OCI-M1 (cell line): ENCODE data around the gene ZNF121.

Experiments
- DNase-seq: peaks from one replicate; lab custom pipeline; 2025; lab: John Stamatoyannopoulos, UW

Gene ZNF121

GRCh38 chr19:9538183-9539058 is 45.9 kb downstream of the ZNF121 start, which contains the start of gene ZNF426:
Gene ZNF426 (minus strand): TSS chr19:9538645. CDS start chr19:9536232, 2,413 bp downstream.
- peak; percentile 98 for DNase-seq

- no peak for DNase-seq
These were observed 48.4 kb downstream of the ZNF121 start for GRCh38 chr19:9535934-9536333.

- DNase-seq: no peak
These were observed 52.4 kb downstream of the ZNF121 start for GRCh38 chr19:9531933-9532332.

GRCh38 chr19:9528757-9529336 is 55.5 kb downstream of the ZNF121 start:
- peak; percentile 21 for DNase-seq

GRCh38 chr19:9523885-9524474 is 60.3 kb downstream of the ZNF121 start:
- DNase-seq: no peak
